Caco-2 (cell line): ENCODE data around the gene RMI2. TPM values are rescaled to one million over a fixed set of nuclear protein-coding genes. Genes with fewer than 3 reads are reported as not detected.

Experiments used
- BruUV-seq: library from RNA; stranded (reverse); fragments of 400-500 nt; replicated peaks from 2 replicates; lab custom pipeline; 2021; lab: Mats Ljungman, UMichigan
- CTCF ChIA-PET: fragments of 300-600 bp; sonication (Branson Sonifier 250); formaldehyde crosslinking; loops from one replicate; lab custom pipeline; 2022; ENCODE audit warnings: antibody characterized with exemption; lab: Charles Lee
- POLR2A ChIA-PET: fragments of 300-600 bp; sonication (Branson Sonifier 250); formaldehyde crosslinking; loops from one replicate; lab custom pipeline; 2022; ENCODE audit warnings: antibody characterized with exemption; lab: Charles Lee
- DNase-seq, 2 experiments: peaks; one replicate each; pipeline versions ENCODE4 v3.0.0 to v3.0.0-alpha.2; 2020 to 2022
- H3K27me3 ChIP-seq: replicated peaks from 2 replicates; pipeline ENCODE4 v1.6.0; 2011; ENCODE audit warnings: low read length; ENCODE audit not compliant: control insufficient read depth, insufficient read depth
- H3K36me3 ChIP-seq: 2 replicates; pipeline ENCODE4 v1.5.1; 2011; ENCODE audit warnings: low read length; ENCODE audit not compliant: control insufficient read depth, insufficient read depth
- H3K4me1 ChIP-seq: fragments of 250-450 bp; sonication (Bioruptor Pico); 2 replicates; pipeline ENCODE4 v1.5.1; 2020; ENCODE audit warnings: mild to moderate bottlenecking
- H3K4me3 ChIP-seq: 2 replicates; pipeline ENCODE4 v1.5.1; 2011; ENCODE audit warnings: low read depth, mild to moderate bottlenecking, control low read depth, low read length
- H3K9me3 ChIP-seq: fragments of 250-450 bp; sonication (Bioruptor Pico); 2 replicates; pipeline ENCODE4 v1.5.1; 2020; ENCODE audit warnings: mild to moderate bottlenecking, moderate library complexity
- H3K27ac Mint-ChIP-seq: one replicate; pipeline ENCODE4 v1.8.0; 2022; ENCODE audit warnings: mixed read lengths; ENCODE audit not compliant: unreplicated experiment
- H3K27me3 Mint-ChIP-seq: one replicate; pipeline ENCODE4 v1.8.0; 2022; ENCODE audit warnings: mixed read lengths; ENCODE audit not compliant: insufficient read depth, unreplicated experiment
- H3K36me3 Mint-ChIP-seq: one replicate; pipeline ENCODE4 v1.8.0; 2022; ENCODE audit warnings: mild to moderate bottlenecking, mixed read lengths; ENCODE audit not compliant: insufficient read depth, unreplicated experiment
- H3K4me1 Mint-ChIP-seq: one replicate; pipeline ENCODE4 v1.8.0; 2022; ENCODE audit warnings: low read depth, mixed read lengths; ENCODE audit not compliant: unreplicated experiment
- H3K4me3 Mint-ChIP-seq: one replicate; pipeline ENCODE4 v1.8.0; 2022; ENCODE audit warnings: mild to moderate bottlenecking, moderate library complexity, mixed read lengths; ENCODE audit not compliant: unreplicated experiment
- H3K9me3 Mint-ChIP-seq: one replicate; pipeline ENCODE4 v1.8.0; 2022; ENCODE audit warnings: mixed read lengths; ENCODE audit not compliant: unreplicated experiment
- CTCF ChIP-seq, 2 experiments: fragments of 200-600 bp in 1 of 2; IDR thresholded peaks; 1 replicate in 1 of 2; 2 replicates in 1 of 2; pipeline versions ENCODE4 v1.5.1 to v1.8.0; 2011 to 2022; ENCODE audit warnings: antibody characterized with exemption in 1 of 2, control low read depth in 1 of 2, inconsistent platforms in 1 of 2, low read depth in 1 of 2, low read length in 1 of 2, mild to moderate bottlenecking in 1 of 2, moderate library complexity in 1 of 2; ENCODE audit not compliant: insufficient read depth in 1 of 2, severe bottlenecking in 1 of 2, unreplicated experiment in 1 of 2
- intact Hi-C: fragments of 100-400 bp; cut with micrococcal nuclease; formaldehyde crosslinking; loops from one replicate; pipeline ENCODE4 v1.10.0; 2022; ENCODE audit not compliant: unreplicated experiment
- total RNA-seq: library from RNA; stranded (reverse); gene quantifications from 2 replicates; pipeline ENCODE4 v1.2.3, GENCODE V29; 2022

RMI2 gene
- total RNA-seq, 1 experiment from 2014 or later: 52.7 TPM

- POLR2A ChIA-PET: no interaction called here
- DNase-seq: no peak
- Mint-ChIP-seq H3K9me3 (no peaks in the 10 kb centered on the region), H3K36me3 (peaks cover 12% of the 10 kb centered on the region), H3K4me1 (peaks cover 22% of the 10 kb centered on the region), H3K27ac (peak overlapping the region; percentile 61), H3K27me3 (no peaks in the 10 kb centered on the region), H3K4me3 (no peak overlapping the region)
- CTCF ChIA-PET: no interaction called here
- Histone ChIP-seq H3K36me3 (no peaks in the 10 kb centered on the region), H3K4me3 (no peak overlapping the region), H3K4me1 (peaks cover 38% of the 10 kb centered on the region), H3K9me3 (no peaks in the 10 kb centered on the region), H3K27me3 (no peaks in the 10 kb centered on the region)
- intact Hi-C loops: no loop called here
- no peak for TF ChIP-seq CTCF (IDR thresholded peaks at IDR 0.05; ENCODE audit: insufficient read depth in 1 of 2, low read depth in 1 of 2, low read length in 1 of 2, severe bottlenecking in 1 of 2, unreplicated experiment in 1 of 2)
- no TSS peak for BruUV-seq
Measured at GRCh38 chr16:11316331-11317015, 28.8 kb upstream of the RMI2 start.

GRCh38 chr16:11318817-11319216 lies 26.4 kb upstream of the RMI2 start:
- ChIA-PET POLR2A (interaction anchor here (0.6 to 1.4 kb wide), 2 partner anchors 10 to 63 kb away, joined by 5 to 7 read pairs; partner anchors contain the start of gene SOCS1), CTCF (no interaction called here)
- Histone ChIP-seq H3K36me3 (no peaks in the 10 kb centered on the region), H3K4me3 (no peak overlapping the region), H3K9me3 (no peaks in the 10 kb centered on the region), H3K4me1 (peaks cover 24% of the 10 kb centered on the region), H3K27me3 (no peaks in the 10 kb centered on the region)
- Mint-ChIP-seq H3K27ac (no peak overlapping the region), H3K9me3 (no peaks in the 10 kb centered on the region), H3K27me3 (no peaks in the 10 kb centered on the region), H3K36me3 (peaks cover 3% of the 10 kb centered on the region), H3K4me3 (no peak overlapping the region), H3K4me1 (peaks cover 10% of the 10 kb centered on the region)
- no peak for TF ChIP-seq CTCF (IDR thresholded peaks at IDR 0.05; ENCODE audit: insufficient read depth in 1 of 2, low read depth in 1 of 2, low read length in 1 of 2, severe bottlenecking in 1 of 2, unreplicated experiment in 1 of 2)
- intact Hi-C loops: no loop called here
- no TSS peak for BruUV-seq
- DNase-seq: no peak

GRCh38 chr16:11319529-11320146 lies 25.6 kb upstream of the RMI2 start:
- no peak overlapping the region for H3K4me3 Mint-ChIP-seq
- DNase-seq: no peak
- TF ChIP-seq CTCF (IDR thresholded peaks at IDR 0.05; ENCODE audit: insufficient read depth in 1 of 2, low read depth in 1 of 2, low read length in 1 of 2, severe bottlenecking in 1 of 2, unreplicated experiment in 1 of 2): no peak
- ChIA-PET CTCF (no interaction called here), POLR2A (interaction anchor here (1.4 kb wide), 1 partner anchor 64 kb away, joined by 7 read pairs; the partner anchor contains the start of gene SOCS1)
- Histone ChIP-seq H3K36me3 (no peaks in the 10 kb centered on the region), H3K4me1 (peaks cover 15% of the 10 kb centered on the region), H3K27me3 (no peaks in the 10 kb centered on the region), H3K4me3 (no peak overlapping the region), H3K9me3 (no peaks in the 10 kb centered on the region)
- H3K36me3 Mint-ChIP-seq: no peaks in the 10 kb centered on the region
- peaks cover 8% of the 10 kb centered on the region for H3K4me1 Mint-ChIP-seq
- no peak overlapping the region for H3K27ac Mint-ChIP-seq
- no TSS peak for BruUV-seq
- no peaks in the 10 kb centered on the region for H3K27me3 Mint-ChIP-seq
- no peaks in the 10 kb centered on the region for H3K9me3 Mint-ChIP-seq
- intact Hi-C loops: no loop called here
